Stimulated activated CD4-positive, alpha-beta T cell treated with anti-CD3 and anti-CD28 coated beads, TNF-alpha, amount 100 ng/mL, for 4 hours (primary cell): Measurements from ENCODE around the gene TRIM28.

Source experiments
- DNase-seq, 3 experiments: peaks; one replicate each; pipeline ENCODE4 v3.0.0-alpha.2; 2020; ENCODE audit warnings: low read depth in 3 of 3

The TRIM28 gene

GRCh38 chr19:58579473-58580142 lies 35.7 kb downstream of the TRIM28 start:
- no peak for DNase-seq

GRCh38 chr19:58581227-58582141 lies 37.6 kb downstream of the TRIM28 start:
- DNase-seq = peak; percentile 82 to 85 (median 83)

- DNase-seq = no peak
Measured at GRCh38 chr19:58582985-58583384, 39.1 kb downstream of the TRIM28 start.

GRCh38 chr19:58584498-58585441 lies 40.9 kb downstream of the TRIM28 start:
- DNase-seq = no peak

- no peak for DNase-seq
Measured at GRCh38 chr19:58585442-58586132, 41.7 kb downstream of the TRIM28 start.

GRCh38 chr19:58586133-58586765 lies 42.4 kb downstream of the TRIM28 start:
- no peak for DNase-seq
